GM20431 (cell line): ENCODE data around the gene DEFB108B.
"Not testable (repeated sequence)": the region's sequence is repeated elsewhere in the genome, so short reads cannot be mapped to it uniquely, and the experiment has no call there.

Experiments used
- in situ Hi-C: fragments of 300-500 bp; cut with MseI, MboI; formaldehyde crosslinking; loops from one replicate; pipeline ENCODE4 v1.15.0; 2020; ENCODE audit warnings: low sequenced_read_pairs; ENCODE audit not compliant: unreplicated experiment

The DEFB108B gene, protein sequence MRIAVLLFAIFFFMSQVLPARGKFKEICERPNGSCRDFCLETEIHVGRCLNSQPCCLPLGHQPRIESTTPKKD

DNA sequence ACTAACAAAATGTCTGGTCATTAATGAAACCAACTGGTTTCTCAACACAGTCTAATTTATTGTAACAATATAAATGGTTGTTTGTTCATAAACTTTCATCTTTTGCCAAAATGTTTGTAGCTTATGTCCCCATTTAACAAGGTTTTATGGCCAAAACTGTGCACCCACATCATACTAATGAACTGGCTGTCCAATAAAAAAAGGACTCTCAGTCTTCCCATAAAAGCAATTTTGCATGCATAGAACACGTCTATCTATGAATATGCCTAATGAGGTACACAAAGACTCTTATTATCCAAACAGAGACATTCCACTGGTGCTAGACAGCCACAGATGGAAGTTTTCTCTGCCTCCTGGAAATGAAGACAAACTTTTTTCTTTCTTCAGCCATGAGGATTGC is at the start of gene DEFB108B:
Gene DEFB108B (plus strand): TSS at position 390 of the 400 bp plus-strand sequence. CDS start 0 bp downstream, at position 390.
- in situ Hi-C loops = not testable (repeated sequence)

DNA sequence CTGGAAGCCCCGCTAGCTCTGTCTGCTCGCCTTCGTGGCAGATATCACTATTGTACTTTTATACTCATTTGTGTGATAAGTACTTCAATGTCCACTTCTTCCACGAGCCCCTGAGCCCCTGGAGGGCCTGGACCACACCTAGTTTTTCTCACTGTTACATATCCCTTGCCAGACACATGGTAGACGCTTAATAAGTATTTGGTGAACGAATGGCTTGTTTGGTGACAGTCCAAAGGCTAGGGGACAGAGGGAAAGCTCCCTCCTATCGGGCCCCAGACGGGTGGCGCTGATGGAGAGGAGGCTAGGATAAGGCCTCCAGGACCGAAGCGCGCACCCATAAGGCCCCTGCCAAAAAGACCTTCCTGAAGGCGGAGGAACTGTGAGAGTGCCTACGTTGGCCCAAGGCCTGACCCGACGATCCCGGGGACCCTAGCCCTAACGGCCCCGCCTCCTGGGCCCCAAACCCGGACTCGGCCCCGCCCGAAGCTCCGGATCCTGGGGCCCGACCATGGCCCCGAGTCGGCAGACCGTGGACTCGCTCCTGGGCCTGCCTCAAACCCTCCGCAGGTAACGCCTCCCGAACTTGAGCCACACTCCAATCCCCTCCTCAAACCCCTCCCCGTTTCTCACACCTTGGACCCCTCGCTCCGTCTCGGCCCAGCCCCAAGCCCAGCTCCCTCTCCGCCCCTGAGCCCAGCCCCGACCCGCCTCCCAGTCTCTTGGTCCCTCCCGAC is 46.7 kb upstream of the DEFB108B start:
- in situ Hi-C loops = not testable (repeated sequence)

DNA sequence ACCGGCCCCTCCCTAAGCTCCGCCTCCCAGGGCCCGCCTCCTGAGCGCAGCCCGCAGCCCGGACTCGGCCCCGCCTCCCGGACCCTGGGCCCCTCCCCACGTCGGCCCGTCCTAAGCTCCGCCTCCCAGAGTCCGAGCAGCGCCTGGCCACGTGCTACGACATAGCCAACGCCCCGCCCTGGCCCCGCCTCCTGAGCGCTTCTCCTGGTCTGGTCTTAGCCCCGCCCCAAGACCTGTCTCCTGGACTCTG is 46.2 kb upstream of the DEFB108B start:
- in situ Hi-C loops = not testable (repeated sequence)

DNA sequence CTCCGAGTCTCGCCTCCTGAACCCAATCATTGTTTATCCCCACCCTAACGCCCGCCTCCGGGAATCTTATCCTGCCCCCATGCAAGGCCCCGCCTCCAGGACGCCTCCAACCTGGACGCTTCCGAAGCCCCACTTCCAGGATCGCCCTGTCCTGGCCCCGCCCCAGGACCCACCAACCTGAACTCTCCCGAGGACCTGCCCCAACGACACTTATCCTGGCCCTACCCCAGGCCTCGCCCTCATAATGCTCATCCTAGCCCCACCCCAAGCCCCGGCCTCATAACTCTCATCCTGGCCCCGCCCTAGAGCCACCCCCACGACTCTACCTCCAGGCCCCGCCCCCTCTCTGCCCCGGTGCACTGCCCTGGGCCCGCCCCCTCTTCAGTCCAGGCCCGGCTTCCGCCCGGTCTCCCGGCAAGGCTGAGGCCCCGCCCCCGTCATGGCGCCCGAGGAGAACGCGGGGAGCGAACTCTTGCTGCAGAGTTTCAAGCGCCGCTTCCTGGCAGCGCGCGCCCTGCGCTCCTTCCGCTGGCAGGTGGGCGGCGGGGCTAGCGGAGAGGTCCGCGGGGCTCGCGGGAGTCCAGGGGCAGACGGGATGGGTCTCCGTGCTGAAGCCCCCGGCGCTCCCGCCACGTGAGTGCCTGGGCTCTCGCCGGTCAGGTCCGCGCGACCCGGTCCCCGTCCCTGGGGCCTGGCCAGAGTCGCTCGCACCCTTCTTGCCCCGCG is 45.7 kb upstream of the DEFB108B start:
- in situ Hi-C loops = no loop called here

DNA sequence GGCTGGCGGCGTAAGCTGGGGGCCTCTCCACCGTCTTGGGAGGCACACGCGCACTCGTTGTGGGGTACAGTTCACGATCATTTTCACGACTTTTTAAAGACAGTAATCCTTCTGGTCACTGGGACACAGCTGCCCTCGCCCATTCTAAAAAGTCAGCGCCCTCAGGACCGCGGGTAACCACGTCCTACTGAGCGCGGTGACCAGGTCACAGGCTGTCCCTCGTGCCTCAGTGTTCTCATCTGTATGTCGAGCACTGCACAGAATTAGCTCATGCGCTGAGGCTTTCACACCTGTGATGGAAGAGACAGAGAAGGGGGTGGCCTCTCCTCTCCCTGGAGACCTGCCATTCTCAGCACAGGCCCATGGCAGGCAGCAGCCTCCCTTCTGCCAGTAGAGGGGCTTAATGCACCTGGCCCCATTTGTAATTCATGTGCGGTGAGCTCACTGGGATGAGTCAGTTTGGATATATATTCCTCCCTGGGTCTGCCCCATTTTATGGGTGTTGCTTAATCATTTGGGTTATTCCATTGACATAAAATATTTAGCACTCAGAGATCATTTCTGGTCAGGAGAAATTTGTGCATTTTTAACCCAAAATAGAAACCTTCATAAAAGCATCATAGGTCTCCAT is 45.1 kb upstream of the DEFB108B start:
- in situ Hi-C loops = not testable (repeated sequence)

DNA sequence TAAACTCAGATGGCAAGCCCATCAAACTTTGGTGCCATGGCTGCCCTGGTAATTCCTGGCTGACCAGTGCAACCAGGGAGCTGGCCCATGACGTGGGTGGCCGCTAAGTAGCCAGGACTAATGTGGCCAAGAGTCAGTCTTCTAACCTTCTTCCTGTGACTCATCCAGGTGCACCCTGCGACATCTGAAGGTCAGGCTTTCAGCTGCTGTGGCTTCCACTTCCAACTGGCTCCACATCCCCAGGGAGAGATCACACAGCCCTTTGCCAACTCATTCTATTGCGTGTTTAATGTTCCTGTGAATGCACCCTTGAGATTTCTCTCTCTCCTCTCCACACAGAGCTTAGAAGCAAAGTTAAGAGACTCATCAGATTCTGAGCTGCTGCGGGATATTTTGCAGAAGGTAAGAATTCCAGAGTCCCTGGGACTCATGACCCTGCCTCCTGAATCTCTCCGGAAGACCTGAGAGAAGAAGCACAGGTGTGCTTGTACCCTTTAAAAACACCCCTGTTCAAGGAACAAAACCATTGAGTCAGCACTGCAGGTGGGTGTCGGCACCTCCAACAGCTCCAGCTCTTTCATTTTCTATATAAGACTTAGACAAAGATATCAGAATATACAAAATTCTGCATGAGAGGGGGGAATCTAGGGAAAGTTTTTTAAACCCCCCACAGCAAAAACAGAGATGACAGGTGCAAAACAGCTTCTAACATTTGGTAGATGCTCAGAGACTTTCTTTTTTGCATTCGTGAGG is 43.4 kb upstream of the DEFB108B start:
- in situ Hi-C loops = not testable (repeated sequence)

DNA sequence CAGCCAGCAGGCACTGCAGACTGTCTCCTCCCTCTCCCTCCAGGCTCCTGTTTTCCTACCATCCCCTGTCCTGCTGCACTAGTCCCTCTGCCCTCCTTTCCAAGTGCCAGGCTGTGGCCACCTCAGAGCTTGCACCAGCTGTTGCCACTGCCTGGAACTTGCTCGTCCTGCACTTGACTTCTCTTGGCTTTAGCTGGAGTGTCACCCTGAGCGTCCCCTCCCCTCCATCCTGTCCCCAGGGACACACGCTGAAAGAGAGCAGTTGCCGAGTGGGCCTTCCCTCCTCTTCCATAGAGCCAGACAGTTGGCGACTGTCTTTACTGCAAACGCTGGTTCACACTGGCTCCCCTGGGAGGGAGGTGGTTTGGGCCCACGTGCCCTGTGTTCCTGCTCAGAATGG is 41.9 kb upstream of the DEFB108B start:
- in situ Hi-C loops = not testable (repeated sequence)

DNA sequence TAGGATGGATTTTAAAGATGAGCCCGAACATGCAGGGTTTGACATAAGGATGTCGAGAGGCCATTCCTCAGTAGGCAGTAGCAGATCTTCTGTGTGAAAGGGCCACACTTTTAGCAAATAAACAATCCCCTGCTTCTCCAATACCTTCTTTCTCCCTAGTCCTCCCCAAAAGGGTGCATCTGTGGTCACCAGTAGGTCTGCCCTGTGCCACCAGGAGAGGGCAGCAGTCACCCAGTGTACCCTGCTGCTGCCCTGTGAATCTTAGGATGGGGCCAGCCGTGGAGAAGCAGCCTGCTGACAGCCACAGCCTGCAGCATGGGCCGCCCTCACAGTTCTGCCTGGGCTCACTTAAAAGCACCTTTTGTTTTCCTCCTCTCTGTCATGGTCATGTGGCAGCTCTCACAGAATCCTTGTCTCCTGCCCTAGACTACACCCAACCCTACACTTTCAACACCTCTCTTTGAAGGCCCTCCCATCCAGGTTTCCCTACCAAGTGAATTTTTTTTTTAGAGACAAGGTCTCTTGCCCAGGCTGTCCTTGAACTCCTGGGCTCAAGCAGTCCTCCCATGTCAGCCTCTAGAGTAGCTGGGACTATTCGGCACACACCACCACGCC is 40.3 kb upstream of the DEFB108B start:
- in situ Hi-C loops = not testable (repeated sequence)

DNA sequence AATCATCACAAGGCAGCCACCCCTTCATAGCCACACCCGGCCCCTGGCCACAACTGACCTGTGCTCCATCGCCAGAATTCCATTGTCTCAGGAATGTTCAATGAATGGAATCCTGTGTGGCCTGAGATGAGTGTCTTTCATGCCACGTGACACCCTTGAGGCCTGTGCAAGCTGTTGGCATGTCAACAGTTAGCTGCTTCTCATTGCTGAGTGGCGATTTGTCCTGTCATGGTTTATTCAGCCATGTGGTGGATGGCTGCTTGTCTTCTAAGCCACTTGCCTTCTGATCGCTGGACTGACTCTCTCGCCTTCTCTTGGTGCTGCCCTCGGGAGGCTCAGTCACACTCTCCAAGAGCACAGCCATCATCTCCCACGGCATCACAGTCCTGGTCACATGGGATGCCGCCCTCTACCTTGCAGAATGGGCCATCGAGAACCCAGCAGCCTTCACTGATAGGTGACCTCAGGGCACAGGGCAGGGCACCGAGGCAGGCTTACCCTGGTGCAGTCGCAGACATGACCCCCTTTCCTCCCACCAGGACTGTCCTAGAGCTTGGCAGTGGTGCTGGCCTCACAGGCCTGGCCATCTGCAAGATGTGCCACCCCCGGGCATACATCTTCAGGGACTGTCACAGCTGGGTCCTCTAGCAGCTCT is 38.5 kb upstream of the DEFB108B start:
- in situ Hi-C loops = not testable (repeated sequence)

DNA sequence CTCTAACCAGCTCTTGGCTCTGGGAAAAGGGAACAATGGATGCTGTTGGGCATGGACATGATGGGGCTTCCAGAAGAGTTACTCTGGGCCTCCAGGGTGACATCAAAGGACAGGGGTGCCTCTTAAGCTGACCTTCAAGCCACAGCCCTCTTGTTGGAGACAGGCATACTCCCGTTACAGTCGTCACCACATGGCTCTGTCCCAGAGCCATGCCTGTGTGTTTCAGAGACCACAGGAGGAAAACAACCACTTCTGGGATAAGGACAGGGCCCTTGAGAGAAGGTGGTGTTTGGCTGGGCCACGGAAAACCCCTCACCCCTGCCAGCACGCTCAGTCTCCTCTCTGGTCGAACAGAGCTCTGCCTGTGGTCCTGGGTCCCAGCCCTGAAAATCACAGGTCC is 37.8 kb upstream of the DEFB108B start:
- in situ Hi-C loops = not testable (repeated sequence)

DNA sequence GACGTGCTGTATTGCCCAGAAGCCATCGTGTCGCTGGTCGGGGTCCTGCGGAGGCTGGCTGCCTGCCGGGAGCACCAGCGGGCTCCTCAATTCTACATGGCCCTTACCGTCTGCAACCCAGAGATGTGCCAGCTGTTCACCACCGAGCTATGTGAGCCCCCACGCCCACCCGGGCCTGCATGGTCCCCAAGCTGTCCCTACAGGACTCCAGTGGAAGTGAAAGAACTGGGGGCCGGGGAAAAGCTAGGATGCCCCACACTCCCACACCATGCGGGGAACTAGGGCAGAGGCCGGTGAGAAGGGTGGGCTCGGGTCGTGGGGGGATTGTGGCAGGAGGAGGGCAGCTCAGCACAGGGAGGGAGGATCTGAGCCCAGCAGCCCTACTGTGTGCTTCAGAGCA is 37.0 kb upstream of the DEFB108B start:
- in situ Hi-C loops = not testable (repeated sequence)

DNA sequence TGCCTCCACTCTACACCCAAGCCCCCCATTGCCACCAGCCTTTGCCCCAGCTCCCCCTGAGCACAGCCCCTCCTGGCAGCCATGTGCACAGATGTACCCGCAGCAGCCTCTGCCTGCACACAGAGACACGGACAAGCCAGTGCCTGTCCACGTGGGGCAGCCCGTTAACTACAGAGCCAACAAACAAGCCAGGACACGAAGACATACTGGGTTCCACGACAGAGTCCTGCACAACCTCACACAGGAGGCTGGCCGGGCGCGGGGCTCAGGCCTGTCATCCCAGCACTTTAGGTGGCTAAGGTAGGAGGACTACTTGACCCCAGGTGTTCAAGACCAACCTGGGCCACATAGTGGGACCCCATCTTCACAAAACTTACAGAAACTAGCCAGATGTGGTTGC is 36.2 kb upstream of the DEFB108B start:
- in situ Hi-C loops = not testable (repeated sequence)

DNA sequence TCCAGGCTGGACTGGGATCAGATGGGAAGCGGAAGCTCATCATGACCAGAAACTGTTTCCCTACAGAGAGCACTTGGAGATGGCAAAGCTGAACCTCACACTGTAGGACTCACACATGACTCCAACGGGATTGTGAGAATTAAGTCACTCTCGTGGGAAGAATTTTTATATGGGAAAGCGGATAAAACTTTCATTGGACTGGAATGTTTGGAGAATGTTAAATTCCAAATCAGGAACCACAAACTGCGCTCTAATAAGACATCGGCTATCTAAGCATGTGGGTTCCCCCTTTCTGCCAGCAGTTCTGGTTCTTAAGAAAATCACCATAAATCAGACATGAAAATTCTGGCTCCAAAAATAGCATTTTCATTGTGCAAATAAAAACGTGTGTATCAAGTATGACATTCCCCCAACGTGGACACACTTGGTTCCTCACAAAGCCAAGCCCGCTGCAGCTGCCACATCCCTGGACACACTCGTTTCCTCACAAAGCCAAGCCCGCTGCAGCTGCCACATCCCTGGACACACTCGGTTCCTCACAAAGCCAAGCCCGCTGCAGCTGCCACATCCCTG is 33.4 kb upstream of the DEFB108B start:
- in situ Hi-C loops = not testable (repeated sequence)

DNA sequence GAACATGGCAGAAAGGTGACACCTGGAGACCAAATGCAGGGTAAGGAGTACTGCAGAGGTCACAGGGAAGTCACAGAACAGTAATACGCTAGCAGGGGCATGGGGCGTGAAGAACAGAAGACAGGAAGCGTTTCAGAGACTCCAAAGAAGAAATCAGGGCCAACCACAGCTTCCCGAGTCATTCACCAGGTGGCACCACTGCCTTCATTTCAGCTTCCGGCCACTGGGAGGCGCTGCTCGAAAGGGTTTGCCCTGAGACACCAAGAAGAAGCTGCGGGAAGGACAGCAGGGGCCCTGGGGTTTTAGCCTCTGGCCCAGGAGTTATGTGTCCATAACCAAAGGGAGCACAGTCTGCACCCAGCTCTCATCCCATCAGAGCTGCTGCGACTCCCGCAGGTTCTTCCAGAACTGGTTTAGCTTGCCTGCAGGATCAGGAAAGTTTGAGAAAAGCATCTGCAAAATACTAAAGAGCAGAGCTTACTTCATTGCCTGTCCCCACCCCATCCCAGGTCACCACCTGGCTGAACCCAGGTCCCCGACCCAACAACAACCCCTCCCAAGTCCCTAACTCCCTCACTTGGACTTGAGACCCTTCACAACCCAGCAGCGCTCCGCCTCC is 32.6 kb upstream of the DEFB108B start:
- in situ Hi-C loops = not testable (repeated sequence)

DNA sequence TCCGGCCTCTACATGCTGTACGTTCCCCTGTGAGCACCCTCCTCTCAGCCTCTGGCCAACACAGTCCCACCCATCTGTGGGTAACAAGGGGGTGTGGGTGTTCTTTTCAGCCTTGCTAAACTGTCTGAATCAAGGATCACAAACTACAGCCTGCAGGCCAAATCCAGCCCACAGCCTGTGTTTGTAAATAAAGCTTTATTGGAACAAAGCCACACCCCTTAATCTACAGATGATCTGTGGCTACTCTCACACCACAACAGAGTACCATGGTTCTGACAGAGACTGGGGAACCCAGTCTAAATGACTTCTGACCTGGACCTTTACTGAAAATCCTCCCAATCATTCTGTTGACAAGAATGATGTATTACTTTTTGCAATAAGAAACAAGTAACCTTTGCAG is 32.0 kb upstream of the DEFB108B start:
- in situ Hi-C loops = not testable (repeated sequence)

DNA sequence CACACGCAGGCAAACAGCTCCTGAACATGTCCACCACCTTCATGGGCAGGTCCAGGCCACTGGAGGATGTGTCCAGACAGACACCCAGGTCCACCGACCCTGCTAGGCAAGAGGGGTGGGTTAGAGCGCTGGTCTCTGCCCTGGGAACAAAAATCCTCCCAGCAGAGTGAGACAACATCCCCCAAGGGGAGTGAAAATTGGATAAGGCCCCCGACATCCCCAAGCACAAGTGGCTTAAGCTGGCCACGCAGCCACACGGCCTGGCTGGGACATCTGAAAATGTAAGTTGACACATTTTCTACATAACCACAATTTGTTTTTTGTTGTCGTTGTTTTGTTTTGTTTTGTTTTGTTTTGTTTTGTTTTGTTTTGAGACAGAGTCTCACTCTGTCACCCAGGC is 30.1 kb upstream of the DEFB108B start:
- in situ Hi-C loops = not testable (repeated sequence)

DNA sequence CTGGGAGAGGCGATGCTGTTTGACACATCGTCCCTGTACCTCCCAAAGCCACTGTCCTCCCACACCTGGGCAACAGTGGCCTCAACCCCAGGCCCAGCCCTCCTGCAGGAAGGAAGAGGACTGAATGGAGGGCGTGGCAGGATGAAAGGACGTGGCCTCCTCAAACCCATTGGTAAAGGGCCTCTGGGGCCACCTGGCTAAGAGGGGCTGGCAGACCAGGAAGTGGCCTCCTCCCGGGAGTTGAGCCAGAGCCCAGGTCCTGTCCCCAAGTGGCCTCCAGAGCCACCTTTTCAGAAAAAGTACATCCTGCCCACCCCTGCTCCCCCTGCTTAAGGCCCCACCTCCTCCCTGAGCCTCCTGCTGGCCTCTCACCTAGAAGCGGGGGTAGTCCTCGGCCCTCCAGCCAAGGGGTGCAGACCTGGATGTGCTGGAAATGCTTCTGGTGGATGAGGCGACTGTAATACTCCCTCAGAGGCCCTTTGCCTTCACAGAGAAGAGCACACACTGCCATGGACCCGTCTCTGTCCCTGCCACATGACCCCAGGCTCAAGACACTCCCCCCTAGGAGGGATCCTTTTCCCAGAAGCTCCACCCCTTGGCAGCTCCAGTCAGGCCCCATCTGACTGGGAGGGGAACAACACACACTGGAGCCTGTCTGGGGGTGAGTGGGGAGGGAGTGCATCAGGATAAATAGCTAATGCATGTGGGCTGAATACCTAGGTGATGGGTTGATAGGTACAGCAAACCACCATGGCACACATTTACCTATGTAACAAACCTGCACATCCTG is 28.6 kb upstream of the DEFB108B start:
- in situ Hi-C loops = not testable (repeated sequence)

DNA sequence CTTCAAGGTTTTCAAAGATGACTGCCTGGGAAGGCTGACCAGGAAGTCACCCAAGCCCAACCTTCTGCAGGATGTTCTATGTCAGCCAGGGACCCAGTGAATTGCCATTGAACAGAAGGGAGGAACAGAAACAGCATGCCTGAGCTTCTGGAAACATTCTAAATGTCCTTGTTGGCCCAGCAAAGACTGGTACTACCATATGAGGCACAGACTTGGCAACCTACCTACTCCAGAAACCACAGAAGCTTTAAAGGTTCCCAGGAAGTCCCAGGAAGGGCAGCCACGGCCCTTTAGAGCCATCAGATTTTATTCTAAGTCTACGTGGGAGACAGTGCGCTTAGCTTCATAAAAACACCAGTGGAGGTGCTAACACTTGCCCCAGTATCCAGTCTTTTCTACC is 20.5 kb upstream of the DEFB108B start:
- in situ Hi-C loops = not testable (repeated sequence)
